IPS-20b (cell line): ENCODE measurements around the gene RALGDS.

Experiments used
- H3K27ac ChIP-seq: one replicate; pipeline ENCODE4 v1.5.1; 2013; ENCODE audit warnings: low read length
- H3K27me3 ChIP-seq: 2 replicates; pipeline ENCODE4 v1.6.1; 2013; ENCODE audit warnings: mild to moderate bottlenecking, low read length, inconsistent platforms; ENCODE audit not compliant: insufficient read depth
- H3K36me3 ChIP-seq: 2 replicates; pipeline ENCODE4 v1.6.1; 2013; ENCODE audit warnings: low read depth, mild to moderate bottlenecking, inconsistent platforms, low read length, moderate library complexity; ENCODE audit not compliant: insufficient read depth
- H3K4me1 ChIP-seq: 2 replicates; pipeline ENCODE4 v1.6.1; 2013; ENCODE audit warnings: mild to moderate bottlenecking, control low read depth, inconsistent platforms, low read length, moderate library complexity; ENCODE audit not compliant: insufficient read depth
- H3K4me3 ChIP-seq: 2 replicates; pipeline ENCODE4 v1.5.1; 2013; ENCODE audit warnings: mild to moderate bottlenecking, low read length, inconsistent platforms
- H3K9ac ChIP-seq: 2 replicates; pipeline ENCODE4 v1.6.1; 2013; ENCODE audit warnings: low read depth, mild to moderate bottlenecking, inconsistent platforms, low read length, moderate library complexity
- H3K9me3 ChIP-seq: 2 replicates; pipeline ENCODE4 v1.6.1; 2013; ENCODE audit warnings: mild to moderate bottlenecking, low read depth, low read length, inconsistent platforms; ENCODE audit not compliant: insufficient read depth

The RALGDS gene

GRCh38 chr9:133121915-133122550 is 993 bp upstream of the RALGDS start:
- Histone ChIP-seq H3K27ac (no peak overlapping the region), H3K9ac (no peak overlapping the region), H3K27me3 (peaks cover 71% of the 10 kb centered on the region), H3K36me3 (no peaks in the 10 kb centered on the region), H3K4me1 (peaks cover 9% of the 10 kb centered on the region; the same call in 1 of the 2 replicates), H3K4me3 (no peak overlapping the region), H3K9me3 (no peaks in the 10 kb centered on the region)

GRCh38 chr9:133120501-133121197 is 391 bp downstream of the RALGDS start:
- no peaks in the 10 kb centered on the region for H3K36me3 ChIP-seq
- peak overlapping the region; percentile 70; the same call in 1 of the 2 replicates for H3K4me3 ChIP-seq
- H3K4me1 ChIP-seq, result peaks cover 9% of the 10 kb centered on the region; the same call in 1 of the 2 replicates
- peak overlapping the region; percentile 59; the same call in 1 of the 2 replicates for H3K9ac ChIP-seq
- H3K27ac ChIP-seq, result no peak overlapping the region
- peaks cover 78% of the 10 kb centered on the region for H3K27me3 ChIP-seq
- H3K9me3 ChIP-seq, result no peaks in the 10 kb centered on the region

- peaks cover 9% of the 10 kb centered on the region; the same call in 1 of the 2 replicates for H3K4me1 ChIP-seq
- H3K4me3 ChIP-seq, result peak overlapping the region; percentile 70; the same call in 1 of the 2 replicates
- no peak overlapping the region for H3K27ac ChIP-seq
- H3K36me3 ChIP-seq, result no peaks in the 10 kb centered on the region
- H3K9ac ChIP-seq, result no peak overlapping the region
- H3K9me3 ChIP-seq, result no peaks in the 10 kb centered on the region
- peaks cover 74% of the 10 kb centered on the region for H3K27me3 ChIP-seq
Observed at GRCh38 chr9:133119846-133120500, 1.1 kb downstream of the RALGDS start.

- Histone ChIP-seq H3K27ac (no peak overlapping the region), H3K36me3 (no peaks in the 10 kb centered on the region), H3K27me3 (peaks cover 67% of the 10 kb centered on the region), H3K9me3 (no peaks in the 10 kb centered on the region), H3K4me1 (peaks cover 9% of the 10 kb centered on the region; the same call in 1 of the 2 replicates), H3K9ac (no peak overlapping the region), H3K4me3 (no peak overlapping the region)
Observed at GRCh38 chr9:133119103-133119845, 1.8 kb downstream of the RALGDS start.

DNA sequence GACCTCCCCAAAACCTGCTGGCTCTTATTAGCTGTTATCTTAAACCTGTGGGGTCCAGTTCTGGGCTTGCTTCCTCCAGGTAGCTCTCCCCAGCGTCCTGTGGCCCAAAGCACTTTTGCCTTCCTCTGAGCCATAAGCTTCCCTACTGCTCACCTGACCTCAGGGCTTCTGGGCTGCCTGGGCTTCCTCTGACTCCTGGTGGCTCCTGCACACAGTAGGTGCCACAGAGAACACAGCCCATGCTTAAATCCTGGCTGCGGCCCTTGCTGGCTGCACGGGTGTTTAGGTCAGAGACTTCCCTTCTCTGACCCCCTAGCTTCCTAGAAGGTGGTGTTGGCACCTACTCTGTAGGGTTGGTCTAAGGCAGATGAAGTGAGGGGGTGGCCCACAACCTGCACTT is 2.5 kb downstream of the RALGDS start:
- no peak overlapping the region for H3K9ac ChIP-seq
- H3K4me3 ChIP-seq, result no peak overlapping the region
- H3K36me3 ChIP-seq, result no peaks in the 10 kb centered on the region
- H3K4me1 ChIP-seq, result peaks cover 9% of the 10 kb centered on the region; the same call in 1 of the 2 replicates
- H3K27ac ChIP-seq, result no peak overlapping the region
- no peaks in the 10 kb centered on the region for H3K9me3 ChIP-seq
- peaks cover 62% of the 10 kb centered on the region for H3K27me3 ChIP-seq

DNA sequence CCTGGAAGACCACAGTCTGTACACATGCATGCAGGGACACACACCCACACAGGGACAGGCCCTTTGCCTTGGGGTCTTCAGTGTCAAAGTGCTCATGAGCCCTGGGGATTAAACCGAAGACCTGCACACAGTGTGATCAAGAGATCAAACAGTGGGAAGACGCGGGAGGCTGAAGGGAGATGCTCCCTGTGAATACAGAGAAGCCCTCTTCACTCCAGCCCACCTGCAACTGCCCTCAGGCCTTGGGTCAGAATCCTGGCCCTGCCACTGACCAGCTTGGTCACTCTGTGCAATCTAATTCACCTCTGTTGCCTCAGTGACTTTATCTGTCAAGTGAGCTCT is 2.9 kb downstream of the RALGDS start:
- H3K27ac ChIP-seq, result no peak overlapping the region
- peaks cover 9% of the 10 kb centered on the region; the same call in 1 of the 2 replicates for H3K4me1 ChIP-seq
- H3K9me3 ChIP-seq, result no peaks in the 10 kb centered on the region
- H3K36me3 ChIP-seq, result no peaks in the 10 kb centered on the region
- no peak overlapping the region for H3K4me3 ChIP-seq
- no peak overlapping the region for H3K9ac ChIP-seq
- peaks cover 61% of the 10 kb centered on the region for H3K27me3 ChIP-seq

DNA sequence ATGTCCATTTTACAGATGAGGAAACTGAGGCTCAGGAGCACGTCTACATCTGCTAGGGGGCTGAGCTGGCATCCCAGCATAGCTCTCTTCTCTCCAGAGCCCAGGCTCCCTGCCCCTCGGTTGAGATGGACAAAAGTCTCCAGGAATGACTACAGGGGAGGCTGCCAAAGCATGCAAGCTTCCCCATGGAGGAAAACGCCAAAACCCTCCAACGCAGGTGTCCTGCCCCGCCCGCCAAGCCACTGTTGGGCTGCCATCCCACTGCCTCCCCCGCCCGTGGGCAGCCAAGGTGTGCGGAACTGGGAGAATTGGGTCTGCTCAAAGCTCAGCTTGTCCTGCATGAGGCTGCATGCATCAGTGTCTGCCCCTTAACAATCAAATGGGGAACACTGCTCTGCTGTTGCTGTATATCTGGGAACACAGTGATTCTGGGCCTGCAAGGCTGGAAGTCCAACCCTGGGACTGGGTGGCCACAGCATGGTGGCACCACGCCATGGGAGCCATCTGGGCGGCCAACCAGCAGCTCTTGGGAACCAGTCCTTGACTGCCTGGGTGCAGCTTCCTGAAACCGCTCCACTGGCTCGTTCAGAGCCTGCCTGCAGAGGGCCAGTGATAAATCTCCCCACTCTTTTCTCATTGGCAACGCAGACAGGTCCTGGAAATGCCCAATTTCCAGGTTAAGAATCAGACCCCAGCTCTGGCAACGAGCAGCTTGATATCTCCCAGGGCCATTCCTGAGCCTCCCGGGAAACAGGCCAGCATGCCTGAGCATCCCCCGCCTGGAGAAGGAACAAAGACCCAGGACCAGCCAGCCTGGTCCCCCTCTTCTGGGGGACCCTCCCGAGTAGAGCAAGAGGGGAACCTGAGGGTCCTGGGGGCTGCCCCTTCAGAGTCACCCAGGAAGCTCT is 3.5 kb downstream of the RALGDS start:
- Histone ChIP-seq H3K4me3 (no peak overlapping the region), H3K27ac (no peak overlapping the region), H3K36me3 (no peaks in the 10 kb centered on the region), H3K9me3 (no peaks in the 10 kb centered on the region), H3K9ac (no peak overlapping the region), H3K4me1 (peaks cover 9% of the 10 kb centered on the region; the same call in 1 of the 2 replicates), H3K27me3 (peaks cover 54% of the 10 kb centered on the region)

- no peaks in the 10 kb centered on the region for H3K9me3 ChIP-seq
- no peaks in the 10 kb centered on the region for H3K36me3 ChIP-seq
- H3K4me3 ChIP-seq, result no peak overlapping the region
- no peak overlapping the region for H3K27ac ChIP-seq
- H3K27me3 ChIP-seq, result peaks cover 45% of the 10 kb centered on the region
- no peak overlapping the region for H3K9ac ChIP-seq
- peaks cover 9% of the 10 kb centered on the region; the same call in 1 of the 2 replicates for H3K4me1 ChIP-seq
Observed at GRCh38 chr9:133116346-133117231, 4.5 kb downstream of the RALGDS start.

- no peaks in the 10 kb centered on the region for H3K36me3 ChIP-seq
- H3K4me1 ChIP-seq, result peaks cover 9% of the 10 kb centered on the region; the same call in 1 of the 2 replicates
- H3K4me3 ChIP-seq, result no peak overlapping the region
- H3K27ac ChIP-seq, result no peak overlapping the region
- no peak overlapping the region for H3K9ac ChIP-seq
- H3K9me3 ChIP-seq, result no peaks in the 10 kb centered on the region
- peaks cover 43% of the 10 kb centered on the region for H3K27me3 ChIP-seq
Observed at GRCh38 chr9:133115604-133116345, 5.3 kb downstream of the RALGDS start.
